ENCODE results near the gene DPP6.

GRCh38 chr7:154871928-154872750 is 819.9 kb downstream of the DPP6 start:
- no peak for TF ChIP-seq POLR2AphosphoS5 (IDR thresholded peaks at IDR 0.05; ENCODE audit: borderline replicate concordance, low read depth, low read length)
- no peak for TF ChIP-seq EZH2 (IDR thresholded peaks at IDR 0.05)
- TF ChIP-seq FOXP2 (optimal IDR thresholded peaks at IDR 0.05; ENCODE audit: control extremely low read depth, extremely low read length, insufficient read depth), result no peak
